HepG2 (cell line): Measurements from ENCODE around the gene ELL. TPM values are rescaled to one million over a fixed set of nuclear protein-coding genes. Genes with fewer than 3 reads are reported as not detected.

Experiments used
- ATF5 ChIP-seq: sonication (generic); formaldehyde crosslinking; IDR thresholded peaks from 2 replicates; pipeline ENCODE4 v1.4.0; 2020; ENCODE audit warnings: mild to moderate bottlenecking, low read depth, missing genetic modification reagents
- ATF7 ChIP-seq, 2 experiments: fragments of 450-650 bp in 1 of 2; sonication (generic) in 1 of 2; formaldehyde crosslinking in 1 of 2; IDR thresholded peaks; 2 replicates each; pipeline versions ENCODE4 v1.4.0 to v1.6.1; 2016 to 2020; ENCODE audit warnings: antibody characterized with exemption in 1 of 2, mild to moderate bottlenecking in 1 of 2, missing genetic modification reagents in 1 of 2
- ATM ChIP-seq: fragments of 450-650 bp; IDR thresholded peaks from 2 replicates; pipeline ENCODE4 v1.7.1; 2017; ENCODE audit warnings: mild to moderate bottlenecking, borderline replicate concordance
- BCL3 ChIP-seq: sonication (generic); formaldehyde crosslinking; IDR thresholded peaks from 2 replicates; pipeline ENCODE4 v1.5.1; 2020; ENCODE audit warnings: mild to moderate bottlenecking, missing genetic modification reagents, moderate library complexity
- HDAC2 ChIP-seq: sonication (generic); formaldehyde crosslinking; IDR thresholded peaks from 2 replicates; pipeline ENCODE4 v1.4.0; 2020; ENCODE audit warnings: missing genetic modification reagents
- HHEX ChIP-seq: IDR thresholded peaks from 2 replicates; pipeline ENCODE4 v1.6.1; 2016; ENCODE audit warnings: control low read depth
- KDM4B ChIP-seq: sonication (generic); formaldehyde crosslinking; IDR thresholded peaks from 2 replicates; pipeline ENCODE4 v1.4.0; 2020; ENCODE audit warnings: missing genetic modification reagents
- KLF15 ChIP-seq: sonication (generic); formaldehyde crosslinking; IDR thresholded peaks from 2 replicates; pipeline ENCODE4 v1.8.1; 2023; ENCODE audit warnings: borderline replicate concordance, mild to moderate bottlenecking, inconsistent platforms, missing genetic modification reagents, mixed read lengths
- LRRFIP1 ChIP-seq: sonication (generic); formaldehyde crosslinking; conservative IDR thresholded peaks from 2 replicates; pipeline ENCODE4 v1.4.0; 2020; ENCODE audit warnings: missing genetic modification reagents
- PAX8 ChIP-seq: sonication (generic); formaldehyde crosslinking; IDR thresholded peaks from 2 replicates; pipeline ENCODE4 v1.8.0; 2022; ENCODE audit warnings: mild to moderate bottlenecking, missing genetic modification reagents, borderline replicate concordance
- SAFB2 ChIP-seq: sonication (generic); formaldehyde crosslinking; IDR thresholded peaks from 2 replicates; pipeline ENCODE4 v1.5.1; 2020; ENCODE audit warnings: missing genetic modification reagents, low read depth, mild to moderate bottlenecking, borderline replicate concordance
- SCMH1 ChIP-seq: sonication (generic); formaldehyde crosslinking; IDR thresholded peaks from 2 replicates; pipeline ENCODE4 v1.9.0; 2021; ENCODE audit warnings: missing genetic modification reagents, mild to moderate bottlenecking, borderline replicate concordance
- SETDB1 ChIP-seq: sonication (generic); formaldehyde crosslinking; IDR thresholded peaks from 2 replicates; pipeline ENCODE4 v1.5.1; 2020; ENCODE audit warnings: missing genetic modification reagents, mild to moderate bottlenecking, borderline replicate concordance
- SMAD9 ChIP-seq: sonication (generic); formaldehyde crosslinking; IDR thresholded peaks from 2 replicates; pipeline ENCODE4 v1.5.1; 2020; ENCODE audit warnings: mild to moderate bottlenecking, missing genetic modification reagents
- THAP11 ChIP-seq: IDR thresholded peaks from 2 replicates; pipeline ENCODE4 v1.6.1; 2016; ENCODE audit warnings: missing biosample characterization, missing genetic modification reagents
- TRIM22 ChIP-seq: fragments of 450-650 bp; IDR thresholded peaks from 2 replicates; pipeline ENCODE4 v1.6.1; 2017
- XRCC5 ChIP-seq: fragments of 200-400 bp; formaldehyde crosslinking; optimal IDR thresholded peaks from 2 replicates; pipeline ENCODE3; 2017; ENCODE audit warnings: mild to moderate bottlenecking, low read length
- ZMYM3 ChIP-seq: sonication (generic); formaldehyde crosslinking; IDR thresholded peaks from 2 replicates; pipeline ENCODE4 v1.5.1; 2020; ENCODE audit warnings: mild to moderate bottlenecking, missing genetic modification reagents
- ZNF234 ChIP-seq: sonication (generic); formaldehyde crosslinking; conservative IDR thresholded peaks from 2 replicates; pipeline ENCODE4 v1.5.1; 2020; ENCODE audit warnings: mild to moderate bottlenecking, missing genetic modification reagents
- ZNF276 ChIP-seq: sonication (generic); formaldehyde crosslinking; IDR thresholded peaks from 2 replicates; pipeline ENCODE4 v1.4.0; 2020; ENCODE audit warnings: mild to moderate bottlenecking, low read depth, missing genetic modification reagents
- ZNF546 ChIP-seq: sonication (generic); formaldehyde crosslinking; conservative IDR thresholded peaks from 2 replicates; pipeline ENCODE4 v1.8.1; 2023; ENCODE audit warnings: mild to moderate bottlenecking, missing genetic modification reagents
- ZNF576 ChIP-seq: sonication (generic); formaldehyde crosslinking; IDR thresholded peaks from 2 replicates; pipeline ENCODE4 v1.4.0; 2020; ENCODE audit warnings: mild to moderate bottlenecking, missing genetic modification reagents
- polyA plus RNA-seq, 8 experiments: library from polyadenylated mRNA; depleted of rRNA in 3 of 8; stranded (reverse) in 7 of 8; unstranded in 1 of 8; fragments of >200 nt; fragmentation: Illumina TruSeq in 4 of 8; extraction: Trizol in 4 of 8; gene quantifications; 2 replicates each; pipeline versions ENCODE4 v1.2.1 to v1.2.3, GENCODE V29; 2011 to 2016; ENCODE audit warnings: low read depth in 4 of 8, missing spikeins in 1 of 8, mixed read lengths in 1 of 8; ENCODE audit not compliant: insufficient read depth in 1 of 8
- total RNA-seq, 5 experiments: library from RNA; depleted of rRNA; stranded (reverse); fragments of >200 nt; fragmentation: Illumina TruSeq; extraction: Trizol; gene quantifications; 2 replicates each; pipeline ENCODE4 v1.2.3, GENCODE V29; 2016; ENCODE audit warnings: low read depth in 1 of 5

Gene ELL
- total and polyA plus RNA-seq, 2 of the 13 experiments (the other 11 are each of a cell fraction or from before 2014, with no cell fraction given), result 3.7 to 5.4 TPM

- TF ChIP-seq ZNF576 (no peak), ATM (no peak), ATF7 (IDR thresholded peaks at IDR 0.05) (no peak), ATF7 (CRISPR knock-in tag; IDR thresholded peaks at IDR 0.05) (no peak), SAFB2 (CRISPR knock-in tag) (0 out of 2 replicates have a peak, but pooled peaks have one; percentile 64), ZMYM3 (CRISPR knock-in tag) (peak; percentile 100), HDAC2 (peak; percentile 91), TRIM22 (no peak), ZNF234 (CRISPR knock-in tag) (no peak), ZNF276 (no peak), PAX8 (CRISPR knock-in tag) (no peak), ATF5 (CRISPR knock-in tag) (no peak), KLF15 (CRISPR knock-in tag) (no peak), SETDB1 (CRISPR knock-in tag) (no peak), XRCC5 (no peak), HHEX (no peak), SMAD9 (CRISPR knock-in tag) (no peak), SCMH1 (CRISPR knock-in tag) (no peak), ZNF546 (CRISPR knock-in tag) (no peak), THAP11 (CRISPR knock-in tag) (peak; percentile 87), LRRFIP1 (CRISPR knock-in tag) (no peak), BCL3 (CRISPR knock-in tag) (peak; percentile 58), KDM4B (CRISPR knock-in tag) (no peak; the same call in 1 of the 2 replicates)
These were observed 35.7 kb upstream of the ELL start, which contains the start of gene KXD1 (continued) for GRCh38 chr19:18557411-18558201.
